Measurements from ENCODE around the gene PTPRJ.

DNA sequence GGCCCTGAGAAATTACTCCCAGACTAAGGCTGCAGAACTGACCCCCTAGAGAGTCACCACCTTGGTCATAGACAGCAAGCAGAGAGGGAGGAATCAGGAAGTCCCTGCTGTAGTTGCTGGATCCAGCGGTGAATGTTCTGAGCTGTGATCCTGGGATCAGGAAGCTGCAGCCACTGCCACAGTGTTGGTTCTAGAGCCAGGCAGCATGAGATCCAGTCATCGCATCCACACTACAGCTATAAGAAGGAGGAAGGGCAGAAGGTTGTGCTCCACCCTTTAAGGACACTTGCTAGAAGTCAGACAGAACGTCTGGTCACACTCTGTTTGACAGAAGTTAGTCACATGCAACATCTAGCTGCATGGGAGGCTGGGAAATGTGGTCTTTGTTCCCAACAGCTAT is 131.5 kb downstream of the PTPRJ start:
- TF ChIP-seq, protein P1, sequence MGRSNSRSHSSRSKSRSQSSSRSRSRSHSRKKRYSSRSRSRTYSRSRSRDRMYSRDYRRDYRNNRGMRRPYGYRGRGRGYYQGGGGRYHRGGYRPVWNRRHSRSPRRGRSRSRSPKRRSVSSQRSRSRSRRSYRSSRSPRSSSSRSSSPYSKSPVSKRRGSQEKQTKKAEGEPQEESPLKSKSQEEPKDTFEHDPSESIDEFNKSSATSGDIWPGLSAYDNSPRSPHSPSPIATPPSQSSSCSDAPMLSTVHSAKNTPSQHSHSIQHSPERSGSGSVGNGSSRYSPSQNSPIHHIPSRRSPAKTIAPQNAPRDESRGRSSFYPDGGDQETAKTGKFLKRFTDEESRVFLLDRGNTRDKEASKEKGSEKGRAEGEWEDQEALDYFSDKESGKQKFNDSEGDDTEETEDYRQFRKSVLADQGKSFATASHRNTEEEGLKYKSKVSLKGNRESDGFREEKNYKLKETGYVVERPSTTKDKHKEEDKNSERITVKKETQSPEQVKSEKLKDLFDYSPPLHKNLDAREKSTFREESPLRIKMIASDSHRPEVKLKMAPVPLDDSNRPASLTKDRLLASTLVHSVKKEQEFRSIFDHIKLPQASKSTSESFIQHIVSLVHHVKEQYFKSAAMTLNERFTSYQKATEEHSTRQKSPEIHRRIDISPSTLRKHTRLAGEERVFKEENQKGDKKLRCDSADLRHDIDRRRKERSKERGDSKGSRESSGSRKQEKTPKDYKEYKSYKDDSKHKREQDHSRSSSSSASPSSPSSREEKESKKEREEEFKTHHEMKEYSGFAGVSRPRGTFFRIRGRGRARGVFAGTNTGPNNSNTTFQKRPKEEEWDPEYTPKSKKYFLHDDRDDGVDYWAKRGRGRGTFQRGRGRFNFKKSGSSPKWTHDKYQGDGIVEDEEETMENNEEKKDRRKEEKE (IDR thresholded peaks at IDR 0.05) = no peak
- TF ChIP-seq HIVEP1 (CRISPR knock-in tag; IDR thresholded peaks at IDR 0.05) (no peak), ZNF230 (CRISPR knock-in tag; IDR thresholded peaks at IDR 0.05) (no peak), ZNF274 (CRISPR knock-in tag; IDR thresholded peaks at IDR 0.05) (no peak), SIN3A (IDR thresholded peaks at IDR 0.05; ENCODE audit: borderline replicate concordance, low read depth, low read length) (no peak), GABPB1 (CRISPR knock-in tag; IDR thresholded peaks at IDR 0.05) (no peak), SP4 (CRISPR knock-in tag; IDR thresholded peaks at IDR 0.05) (no peak)
